ENCODE results near the gene SPATA20. TPM values are rescaled to one million over a fixed set of nuclear protein-coding genes. Genes with fewer than 3 reads are reported as not detected.

Gene SPATA20
- total and polyA plus RNA-seq, 2 of the 13 experiments (the other 11 are each of a cell fraction or from before 2014, with no cell fraction given): 36.1 to 64.8 TPM

DNA sequence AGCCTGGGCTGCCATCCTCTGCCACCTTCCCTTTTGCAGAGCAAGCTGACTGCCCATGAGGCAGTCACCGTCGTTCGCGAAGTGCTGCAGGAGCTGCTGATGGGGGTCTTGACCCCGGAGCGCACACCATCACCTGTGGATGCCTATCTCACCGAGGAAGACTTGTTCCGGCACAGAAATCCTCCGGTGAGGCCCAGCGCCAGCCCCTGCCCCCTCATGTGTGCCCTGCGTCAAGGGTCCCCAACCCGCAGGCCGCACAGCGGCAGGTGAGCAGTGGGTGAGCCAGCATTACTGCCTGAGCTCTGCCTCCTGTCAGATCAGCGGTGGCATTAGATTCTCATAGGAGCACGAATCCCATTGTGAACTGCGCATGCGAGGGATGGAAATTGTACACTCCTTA is 22.1 kb upstream of the SPATA20 start:
- WGBS (ENCODE audit: low lambda C conversion rate): 83% methylated on average over 16 of the region's 18 CpGs

More for the DNA sequence above, 22.1 kb upstream of the SPATA20 start:
- Histone ChIP-seq H3K36me3 (replicated peaks in 1 of 2; ENCODE audit: control insufficient read depth in 1 of 2, insufficient read depth in 2 of 2, low read length in 2 of 2) (no peaks in the 10 kb centered on the region), H3K79me2 (ENCODE audit: insufficient read depth, low read length) (no peaks in the 10 kb centered on the region), H2AFZ (ENCODE audit: low read length) (no peak overlapping the region), H3K9ac (ENCODE audit: insufficient read depth, low read depth, low read length) (no peak overlapping the region), H3K27ac (ENCODE audit: extremely low read length, insufficient read depth, low read length) (no peak overlapping the region), H3K27me3 (ENCODE audit: control insufficient read depth in 1 of 2, insufficient read depth in 2 of 2, low read length in 2 of 2) (0 out of 5 replicates have a peak, but pooled peaks cover 0 to 14% of the 10 kb centered on the region in 2 experiments), H3K4me2 (ENCODE audit: low read depth, low read length) (no peak overlapping the region), H4K20me1 (ENCODE audit: insufficient read depth, low read length) (no peaks in the 10 kb centered on the region), H3K4me1 (ENCODE audit: insufficient read depth, low read length) (peaks cover 21% of the 10 kb centered on the region), H3K9me3 (ENCODE audit: low read length) (no peaks in the 10 kb centered on the region), H3K4me3 (replicated peaks in 1 of 3; ENCODE audit: insufficient read depth in 1 of 3, low read depth in 2 of 3, low read length in 3 of 3) (no peak overlapping the region)
- POLR2A ChIA-PET: no interaction called here
- intact Hi-C loops (cut with micrococcal nuclease; ENCODE audit: unreplicated experiment): no loop called here
- no peak for TF ChIP-seq NR2F2 (IDR thresholded peaks at IDR 0.05; ENCODE audit: borderline replicate concordance, low read depth)
- no peak for TF ChIP-seq ZNF367 (CRISPR knock-in tag; IDR thresholded peaks at IDR 0.05; ENCODE audit: borderline replicate concordance)
- TF ChIP-seq, protein P1, sequence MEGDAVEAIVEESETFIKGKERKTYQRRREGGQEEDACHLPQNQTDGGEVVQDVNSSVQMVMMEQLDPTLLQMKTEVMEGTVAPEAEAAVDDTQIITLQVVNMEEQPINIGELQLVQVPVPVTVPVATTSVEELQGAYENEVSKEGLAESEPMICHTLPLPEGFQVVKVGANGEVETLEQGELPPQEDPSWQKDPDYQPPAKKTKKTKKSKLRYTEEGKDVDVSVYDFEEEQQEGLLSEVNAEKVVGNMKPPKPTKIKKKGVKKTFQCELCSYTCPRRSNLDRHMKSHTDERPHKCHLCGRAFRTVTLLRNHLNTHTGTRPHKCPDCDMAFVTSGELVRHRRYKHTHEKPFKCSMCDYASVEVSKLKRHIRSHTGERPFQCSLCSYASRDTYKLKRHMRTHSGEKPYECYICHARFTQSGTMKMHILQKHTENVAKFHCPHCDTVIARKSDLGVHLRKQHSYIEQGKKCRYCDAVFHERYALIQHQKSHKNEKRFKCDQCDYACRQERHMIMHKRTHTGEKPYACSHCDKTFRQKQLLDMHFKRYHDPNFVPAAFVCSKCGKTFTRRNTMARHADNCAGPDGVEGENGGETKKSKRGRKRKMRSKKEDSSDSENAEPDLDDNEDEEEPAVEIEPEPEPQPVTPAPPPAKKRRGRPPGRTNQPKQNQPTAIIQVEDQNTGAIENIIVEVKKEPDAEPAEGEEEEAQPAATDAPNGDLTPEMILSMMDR (CRISPR knock-in tag; IDR thresholded peaks at IDR 0.05): no peak
- TF ChIP-seq, protein P2, sequence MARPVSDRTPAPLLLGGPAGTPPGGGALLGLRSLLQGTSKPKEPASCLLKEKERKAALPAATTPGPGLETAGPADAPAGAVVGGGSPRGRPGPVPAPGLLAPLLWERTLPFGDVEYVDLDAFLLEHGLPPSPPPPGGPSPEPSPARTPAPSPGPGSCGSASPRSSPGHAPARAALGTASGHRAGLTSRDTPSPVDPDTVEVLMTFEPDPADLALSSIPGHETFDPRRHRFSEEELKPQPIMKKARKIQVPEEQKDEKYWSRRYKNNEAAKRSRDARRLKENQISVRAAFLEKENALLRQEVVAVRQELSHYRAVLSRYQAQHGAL (CRISPR knock-in tag; IDR thresholded peaks at IDR 0.05; ENCODE audit: not compliant biosample characterization): no peak
- TF ChIP-seq ZNF644 (CRISPR knock-in tag; IDR thresholded peaks at IDR 0.05; ENCODE audit: low read depth): no peak
- no peak for TF ChIP-seq ZFP82 (CRISPR knock-in tag; IDR thresholded peaks at IDR 0.05; ENCODE audit: borderline replicate concordance)
- TF ChIP-seq HOXA5 (CRISPR knock-in tag; IDR thresholded peaks at IDR 0.05): no peak
- no peak for TF ChIP-seq NBN (conservative IDR thresholded peaks at IDR 0.05)
- TF ChIP-seq NFE2 (CRISPR knock-in tag; IDR thresholded peaks at IDR 0.05): no peak
- TF ChIP-seq ZNF333 (CRISPR knock-in tag; IDR thresholded peaks at IDR 0.05; ENCODE audit: borderline replicate concordance): no peak
- in situ Hi-C loops (cut with HindIII; ENCODE audit: extremely low pct_ligation_motif_present, low pct_unique_long_range_greater_than_20kb): no loop called here
- DNase-seq (ENCODE audit: low spot score) (no peak), ATAC-seq (no peak), FAIRE-seq (no peak)
- no TSS peak for BruUV-seq (replicated peaks)
- CTCF ChIA-PET (ENCODE audit: low intra/inter-chr PET ratio, low total read pairs): no interaction called here

Data from HepG2 (cell line).